Jurkat, Clone E6-1 (cell line): ENCODE measurements around the gene GLYATL3. TPM values are rescaled to one million over a fixed set of nuclear protein-coding genes. Genes with fewer than 3 reads are reported as not detected.
"Not testable (repeated sequence)": the region's sequence is repeated elsewhere in the genome, so short reads cannot be mapped to it uniquely, and the experiment has no call there.

Source experiments
- DNase-seq: peaks from one replicate; pipeline ENCODE4 v3.0.0-alpha.2; 2011; ENCODE audit warnings: low read depth, low spot score
- H3K4me3 ChIP-seq: 2 replicates; pipeline ENCODE4 v1.5.1; 2011; ENCODE audit warnings: mild to moderate bottlenecking, low read length, control low read depth, moderate library complexity
- polyA plus RNA-seq: library from polyadenylated mRNA; unstranded; fragments of >200 nt; gene quantifications from one replicate; pipeline ENCODE4 v1.2.1, GENCODE V29; 2012; ENCODE audit warnings: missing spikeins; ENCODE audit not compliant: insufficient read length, insufficient read depth

The GLYATL3 gene
- polyA plus RNA-seq = not detected

DNA sequence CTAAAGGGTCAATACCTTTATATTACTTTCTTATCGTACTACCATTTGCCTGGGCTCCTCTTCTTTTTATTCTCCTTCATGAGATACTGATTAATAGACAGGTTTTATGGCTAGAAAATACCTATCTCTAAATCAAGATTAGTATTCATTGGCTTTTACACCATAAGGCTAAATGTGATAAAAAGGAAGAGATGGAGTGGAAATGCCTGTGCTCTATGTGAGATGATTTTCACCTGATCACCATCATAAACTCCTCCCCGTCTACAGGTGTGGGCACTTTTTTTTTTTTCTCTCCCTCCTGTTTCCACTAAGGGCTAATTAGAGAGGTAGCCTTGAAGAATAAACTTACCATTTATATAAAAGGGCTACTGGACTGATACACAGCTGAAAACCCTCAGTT lies at the start of gene GLYATL3:
Gene GLYATL3, plus strand, starts transcription at position 301 of the 400 bp plus-strand sequence. CDS start 12,068 bp downstream, outside the sequence.
- H3K4me3 ChIP-seq = no peak within 1 kb of the TSS
- DNase-seq = no peak

DNA sequence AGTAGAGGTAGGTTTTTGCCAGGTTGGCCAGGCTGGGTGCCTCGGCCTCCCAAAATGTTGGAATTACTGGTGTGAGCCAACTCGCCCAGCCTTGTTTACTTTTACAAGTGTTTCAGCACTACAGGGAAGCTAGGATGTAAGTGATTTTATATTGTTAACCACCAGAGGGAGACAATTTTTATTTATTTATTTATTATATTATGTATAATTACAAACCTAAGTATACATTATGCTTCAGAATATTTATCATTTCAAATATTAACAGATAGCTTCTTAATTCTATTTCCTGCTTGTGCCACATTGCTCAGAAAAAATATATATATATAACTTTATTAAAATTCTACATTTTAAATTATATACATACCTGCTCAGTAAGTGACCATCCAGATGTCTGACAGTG lies 46.5 kb upstream of the GLYATL3 start:
- DNase-seq = no peak
- no peak overlapping the region for H3K4me3 ChIP-seq

DNA sequence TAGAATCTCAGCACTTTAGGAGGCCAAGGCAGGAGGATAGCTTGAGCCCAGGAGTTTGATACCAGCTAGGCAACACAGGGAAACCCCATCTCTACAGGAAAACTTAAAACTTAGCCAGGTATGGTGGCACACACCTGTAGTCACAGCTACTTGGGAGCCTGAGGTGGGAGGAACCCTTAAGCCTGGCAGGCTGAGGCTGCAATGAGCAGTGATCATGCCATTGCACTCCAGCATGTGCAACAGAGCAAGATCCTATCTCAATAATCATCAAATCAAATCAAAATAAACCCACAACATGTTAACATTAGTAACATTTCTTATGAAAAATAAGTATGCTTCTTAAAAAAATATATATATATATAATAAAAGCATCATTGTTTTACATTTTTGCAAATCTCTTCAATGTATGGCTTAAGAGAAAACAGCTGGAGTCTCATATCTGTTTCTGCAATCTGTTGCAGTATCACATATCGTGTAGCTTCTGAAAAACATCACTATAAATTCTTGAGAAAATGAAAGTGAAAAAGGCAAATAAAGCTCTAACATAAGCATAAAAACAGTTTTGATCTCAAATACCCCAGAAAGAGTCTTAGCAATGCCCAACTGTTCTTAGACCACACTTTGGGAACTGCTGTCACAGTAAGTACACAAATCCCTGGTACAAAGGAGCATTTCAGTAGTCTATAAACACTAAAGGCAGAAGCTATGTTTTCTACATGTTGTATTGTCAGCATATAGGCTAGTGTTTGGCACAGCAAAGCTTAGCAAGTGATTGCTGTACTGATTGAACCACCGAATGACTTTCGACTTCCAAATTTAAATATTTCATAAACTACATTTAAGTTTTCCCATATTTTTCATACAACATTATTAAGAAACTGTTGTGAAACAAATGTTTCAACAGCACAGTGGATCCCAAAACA lies 44.7 kb upstream of the GLYATL3 start:
- no peak overlapping the region for H3K4me3 ChIP-seq
- DNase-seq = no peak

DNA sequence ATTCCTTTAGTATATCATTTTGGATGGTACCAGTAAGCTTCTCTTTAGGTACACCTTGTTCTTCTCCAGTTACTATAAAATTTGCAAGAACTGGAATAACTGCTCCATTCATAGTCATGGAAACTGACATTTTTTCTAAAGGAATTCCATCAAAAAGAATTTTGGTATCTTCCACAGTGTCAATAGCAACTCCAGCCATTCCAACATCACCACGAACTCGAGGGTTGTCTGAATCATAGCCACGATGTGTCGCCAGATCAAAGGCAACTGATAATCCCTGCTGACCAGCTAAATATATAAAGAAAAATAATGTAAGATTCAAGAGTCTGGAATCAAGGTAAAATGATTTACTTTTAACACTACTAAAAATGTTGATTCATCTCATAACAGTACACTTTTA lies 42.0 kb upstream of the GLYATL3 start:
- no peak overlapping the region for H3K4me3 ChIP-seq
- DNase-seq = no peak

DNA sequence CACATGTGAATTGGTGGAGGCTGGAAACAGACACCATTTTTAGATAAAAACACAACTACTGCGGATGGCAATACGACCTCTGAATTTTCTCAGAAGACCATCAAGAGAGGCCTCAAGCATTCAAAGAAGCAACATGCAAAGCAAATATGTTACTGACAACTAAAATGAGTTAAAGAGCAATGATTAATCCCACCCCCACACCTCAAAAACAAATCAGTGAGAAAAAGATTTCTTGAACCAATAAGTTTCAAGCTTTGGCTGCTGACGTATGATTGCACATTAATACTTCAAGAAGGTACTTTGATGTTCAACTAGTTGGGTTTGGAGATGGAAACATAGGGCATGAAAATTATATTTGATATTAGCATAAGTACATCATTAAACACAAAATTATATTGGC lies 37.7 kb upstream of the GLYATL3 start:
- peak overlapping the region; percentile 82 for H3K4me3 ChIP-seq
- DNase-seq = no peak

DNA sequence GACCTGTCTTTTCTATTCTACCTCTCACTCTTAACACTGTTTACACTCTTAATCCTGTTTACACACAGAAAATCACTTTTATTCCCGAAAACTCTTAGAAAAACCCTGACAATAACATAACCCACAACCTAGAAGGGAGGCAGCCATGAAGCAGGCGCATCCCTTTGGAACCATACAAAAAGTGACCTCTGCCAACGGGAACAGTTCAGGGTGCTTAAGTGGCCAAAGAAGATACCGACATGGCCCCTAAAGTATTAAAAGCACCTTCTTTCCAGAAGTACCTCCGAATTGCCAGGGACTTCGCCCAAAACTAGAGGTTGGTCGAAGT lies 37.2 kb upstream of the GLYATL3 start:
- DNase-seq = no peak
- peak overlapping the region; percentile 82 for H3K4me3 ChIP-seq

DNA sequence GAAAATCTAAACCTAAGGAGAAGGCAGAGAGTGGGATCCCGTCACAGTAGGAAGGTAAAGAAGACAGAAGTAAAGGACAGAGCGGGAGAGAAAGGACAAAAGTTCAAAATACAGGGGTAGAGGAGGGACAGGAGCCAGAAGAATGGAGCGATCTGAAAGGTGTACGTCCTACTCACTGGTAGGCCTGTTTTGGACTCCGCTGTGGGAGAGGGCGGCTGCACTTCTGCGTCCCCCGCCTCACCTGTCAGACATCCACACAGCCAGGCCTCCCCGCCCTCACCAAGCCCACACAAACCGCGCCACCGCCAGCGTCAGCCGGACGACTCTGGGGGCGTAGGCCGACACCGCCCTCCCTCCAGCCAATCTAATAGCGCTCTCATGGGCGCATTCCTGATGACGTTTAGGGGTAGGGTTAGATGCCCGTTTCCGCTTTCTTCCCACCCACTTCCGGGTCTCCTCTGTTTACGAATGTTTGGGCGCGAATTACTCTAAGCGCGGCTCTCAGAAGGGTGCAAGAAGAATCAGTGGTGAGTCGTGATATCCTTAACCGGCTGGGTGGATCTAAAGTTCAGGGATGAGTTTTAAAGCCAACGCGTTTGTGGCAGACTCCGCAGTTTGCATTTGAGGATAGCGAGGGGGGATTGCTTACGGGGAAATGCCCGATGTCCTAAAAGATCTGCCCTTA lies 36.7 kb upstream of the GLYATL3 start, which contains the start of the genes CENPQ and MMUT:
Gene CENPQ, plus strand, starts transcription at position 444 of the 685 bp plus-strand sequence. CDS start 6,807 bp downstream, outside the sequence.
Gene MMUT, minus strand, starts transcription at position 327 of the 685 bp plus-strand sequence. CDS start 3,787 bp downstream, outside the sequence.
- DNase-seq = peak; percentile 93
- H3K4me3 ChIP-seq = peak within 1 kb of the TSS; percentile 82

DNA sequence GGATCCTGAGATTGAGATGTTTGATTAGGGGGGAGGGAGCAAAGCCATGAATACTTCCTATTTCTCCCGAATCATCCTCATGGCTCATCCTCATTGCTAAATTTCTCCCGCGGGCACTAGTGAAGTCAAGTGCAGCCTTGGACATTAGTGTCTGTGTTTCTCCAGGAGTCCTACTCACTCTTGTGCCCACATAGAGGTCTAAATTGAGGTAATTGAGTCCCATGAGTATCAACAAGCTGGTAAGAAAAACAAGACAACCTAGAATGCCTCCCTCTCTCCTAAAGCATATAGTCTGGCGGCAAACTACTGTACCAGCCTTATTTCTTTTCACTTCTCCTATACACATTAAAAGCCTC lies 36.1 kb upstream of the GLYATL3 start:
- no peak for DNase-seq
- H3K4me3 ChIP-seq = peak overlapping the region; percentile 82

DNA sequence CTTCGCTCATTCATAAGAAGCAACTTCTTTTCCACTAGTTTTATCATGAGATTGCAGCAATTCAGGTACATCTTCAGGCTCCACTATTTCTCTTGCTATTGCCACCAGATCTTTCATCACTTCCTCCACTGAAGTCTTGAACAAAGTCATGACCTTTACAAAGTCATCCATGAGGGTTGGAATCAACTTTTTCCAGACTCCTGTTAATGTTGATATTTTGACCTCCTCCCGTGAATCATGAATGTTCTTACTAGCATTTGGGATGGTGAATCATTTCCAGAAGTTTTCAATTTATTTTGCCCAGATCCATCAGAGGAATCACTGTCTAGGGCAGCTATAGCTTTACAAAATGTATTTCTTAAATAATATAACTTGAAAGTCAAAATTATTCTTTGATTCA lies 35.0 kb upstream of the GLYATL3 start:
- no peak overlapping the region for H3K4me3 ChIP-seq
- DNase-seq = no peak

DNA sequence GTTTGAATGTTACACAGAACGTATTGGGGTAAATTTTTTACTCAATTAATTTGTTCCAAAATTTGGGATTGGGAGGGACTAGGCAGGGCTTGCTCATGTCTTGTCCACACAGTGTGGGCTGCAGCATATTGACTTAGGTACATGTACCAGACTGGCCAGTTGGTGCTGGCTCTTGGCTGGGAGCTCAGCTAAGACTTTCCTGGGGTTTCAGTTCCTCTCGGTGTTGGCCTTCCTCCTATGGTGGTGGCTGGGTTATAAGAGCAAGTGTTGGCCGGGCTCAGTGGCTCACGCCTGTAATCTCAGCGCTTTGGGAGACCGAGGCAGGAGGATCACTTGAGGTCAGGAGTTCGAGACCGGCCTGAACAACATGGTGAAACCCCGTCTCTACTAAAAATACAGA lies 31.7 kb upstream of the GLYATL3 start:
- no peak for DNase-seq

DNA sequence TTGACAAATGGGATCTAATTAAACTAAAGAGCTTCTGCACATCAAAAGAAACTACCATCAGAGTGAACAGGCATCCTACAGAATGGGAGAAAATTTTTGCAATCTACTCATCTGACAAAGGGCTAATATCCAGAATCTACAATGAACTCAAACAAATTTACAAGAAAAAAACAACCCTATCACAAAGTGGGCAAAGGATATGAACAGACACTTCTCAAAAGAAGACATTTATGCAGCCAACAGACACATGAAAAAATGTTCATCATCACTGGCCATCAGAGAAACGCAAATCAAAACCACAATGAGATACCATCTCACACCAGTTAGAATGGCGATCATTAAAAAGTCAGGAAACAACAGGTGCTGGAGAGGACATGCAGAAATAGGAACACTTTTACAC lies 23.2 kb upstream of the GLYATL3 start:
- not testable (repeated sequence) for DNase-seq

More for the DNA sequence above, 31.7 kb upstream of the GLYATL3 start:
- no peak overlapping the region for H3K4me3 ChIP-seq

DNA sequence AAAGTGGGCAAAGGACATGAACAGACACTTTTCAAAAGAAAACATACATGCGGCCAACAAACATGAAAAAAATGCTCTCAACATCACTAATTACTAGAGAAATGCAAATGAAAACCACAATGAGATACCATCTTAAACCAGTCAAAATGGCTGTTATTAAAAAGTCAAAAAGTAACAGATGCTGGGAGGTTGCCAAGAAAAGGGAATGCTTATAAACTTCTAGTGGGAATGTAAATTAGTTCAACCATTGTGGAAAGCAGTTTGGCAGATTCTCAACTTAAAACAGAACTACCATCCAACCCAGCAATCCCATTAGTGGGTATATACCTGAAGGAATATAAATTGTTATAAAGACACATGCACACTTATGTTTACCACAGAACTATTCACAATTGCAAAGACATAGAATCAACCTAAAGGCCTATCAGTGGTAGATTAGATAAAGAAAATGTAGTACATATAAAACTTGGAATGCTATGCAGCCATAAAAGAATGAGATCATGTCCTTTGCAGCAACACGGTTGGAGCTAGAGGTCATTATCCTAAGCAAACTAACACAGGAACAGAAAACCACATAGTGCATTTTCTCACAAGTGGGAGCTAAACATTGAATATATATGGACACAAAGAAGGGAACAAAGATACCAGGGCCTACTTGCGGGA lies 20.3 kb upstream of the GLYATL3 start:
- no peak for DNase-seq
- no peak overlapping the region for H3K4me3 ChIP-seq

More for the DNA sequence above, 23.2 kb upstream of the GLYATL3 start:
- H3K4me3 ChIP-seq = not testable (repeated sequence)

DNA sequence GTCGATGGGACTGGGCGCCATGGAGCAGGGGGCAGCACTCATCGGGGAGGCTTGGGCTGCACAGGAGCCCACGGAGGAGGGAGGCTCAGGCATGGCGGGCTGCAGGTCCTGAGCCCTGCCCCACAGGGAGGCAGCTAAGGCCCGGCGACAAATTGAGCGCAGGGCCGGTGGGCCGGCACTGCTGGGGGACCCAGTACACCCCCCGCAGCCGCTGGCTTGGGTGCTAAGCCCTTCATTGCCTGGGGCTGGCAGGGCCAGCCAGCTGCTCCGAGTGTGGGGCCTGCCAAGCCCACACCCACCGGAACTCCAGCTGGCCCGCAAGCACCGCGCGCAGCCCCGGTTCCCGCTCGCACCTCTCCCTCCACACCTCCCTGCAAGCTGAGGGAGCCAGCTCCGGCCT lies 17.9 kb upstream of the GLYATL3 start:
- H3K4me3 ChIP-seq, DNase-seq: not testable (repeated sequence)

DNA sequence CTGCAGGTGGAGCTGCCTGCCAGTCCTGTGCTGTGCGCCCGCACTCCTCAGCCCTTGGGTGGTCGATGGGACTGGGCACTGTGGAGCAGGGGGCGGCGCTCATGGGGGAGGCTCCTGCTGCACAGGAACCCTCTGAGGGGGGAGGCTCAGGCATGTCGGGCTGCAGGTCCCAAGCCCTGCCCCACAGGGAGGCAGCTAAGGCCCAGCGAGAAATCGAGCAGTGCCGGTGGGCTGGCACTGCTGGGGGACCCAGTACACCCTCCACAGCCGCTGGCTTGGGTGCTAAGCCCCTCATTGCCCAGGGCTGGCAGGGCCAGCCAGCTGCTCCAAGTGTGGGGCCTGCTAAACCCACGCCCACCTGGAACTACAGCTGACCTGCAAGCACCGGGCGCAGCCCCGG lies 16.3 kb upstream of the GLYATL3 start:
- H3K4me3 ChIP-seq, DNase-seq: not testable (repeated sequence)

DNA sequence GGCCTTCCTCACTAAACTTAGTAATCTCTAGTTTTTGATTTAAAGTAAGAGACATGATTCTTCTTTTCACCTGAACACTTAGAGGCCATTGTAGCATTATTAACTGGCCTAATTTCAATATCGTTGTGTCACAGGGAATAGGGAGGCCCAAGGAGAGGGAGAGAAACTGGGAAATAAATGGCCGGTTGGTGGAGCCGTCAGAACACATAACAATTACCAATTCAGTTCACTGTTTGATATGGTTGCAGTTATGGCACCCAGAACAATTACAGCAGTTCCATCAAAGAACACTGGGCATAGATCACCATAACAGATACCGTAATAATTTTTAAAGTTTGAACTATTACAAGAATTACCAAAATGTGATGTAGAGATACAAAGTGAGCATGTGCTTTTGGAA lies 9.1 kb upstream of the GLYATL3 start:
- no peak overlapping the region for H3K4me3 ChIP-seq

DNA sequence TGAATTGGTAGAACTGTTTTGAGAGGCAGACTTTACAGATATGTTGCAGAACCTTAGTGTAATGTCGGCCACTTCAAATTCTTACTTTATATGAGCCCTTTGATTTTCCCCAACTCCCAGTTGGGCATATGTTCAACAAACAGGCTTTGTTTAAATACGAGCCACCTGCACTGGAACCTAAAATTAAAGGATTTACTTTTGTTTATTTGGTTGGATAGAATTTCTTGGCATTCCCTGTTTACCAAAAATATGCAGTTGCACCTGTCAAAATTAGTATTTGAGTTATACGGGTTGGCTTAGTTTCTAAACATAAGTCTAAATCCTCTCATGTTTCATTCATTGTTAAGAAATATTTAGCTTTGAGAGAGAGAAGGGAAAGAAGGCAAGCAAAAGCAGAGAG lies 2.4 kb upstream of the GLYATL3 start:
- no peak for DNase-seq
- no peak overlapping the region for H3K4me3 ChIP-seq

More for the DNA sequence above, 9.1 kb upstream of the GLYATL3 start:
- DNase-seq = no peak

DNA sequence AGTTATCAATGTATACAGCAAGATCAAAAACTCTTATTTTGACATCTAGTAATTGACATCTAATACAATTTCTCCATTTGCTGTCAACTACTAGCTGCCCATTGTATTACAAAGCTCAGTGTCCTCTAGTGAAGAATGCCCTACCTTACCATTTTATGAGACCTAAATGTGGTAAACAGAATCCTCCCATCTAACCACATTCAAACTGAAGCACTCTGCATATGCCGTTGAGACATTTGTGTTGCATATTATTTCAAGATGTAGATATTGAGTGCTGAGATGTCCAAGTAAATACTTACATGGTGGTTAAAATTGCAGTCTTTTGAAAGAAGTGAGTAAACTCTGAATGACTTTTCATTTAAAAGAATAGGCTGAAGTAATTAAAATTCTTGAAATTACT lies 597 bp upstream of the GLYATL3 start:
- DNase-seq = no peak
- H3K4me3 ChIP-seq = no peak overlapping the region

DNA sequence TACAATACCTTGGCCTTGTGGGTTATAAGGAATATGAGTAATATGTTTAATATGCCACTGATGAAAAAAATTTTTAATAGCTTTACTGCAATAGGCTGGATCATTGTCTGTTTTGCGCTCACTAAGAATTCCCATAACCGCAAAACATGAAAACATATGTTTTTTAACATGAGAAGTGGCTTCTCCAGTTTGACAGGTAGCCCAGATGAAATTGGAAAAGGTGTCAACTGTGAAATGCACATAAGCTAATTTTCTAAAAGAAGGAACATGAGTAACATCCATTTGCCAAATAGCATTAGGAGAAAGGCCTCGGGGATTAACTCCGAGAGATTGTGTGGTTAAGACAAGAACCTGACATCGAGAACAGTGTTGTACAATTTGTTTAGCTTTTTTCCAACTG lies 4.9 kb downstream of the GLYATL3 start:
- no peak for DNase-seq
- no peak overlapping the region for H3K4me3 ChIP-seq

DNA sequence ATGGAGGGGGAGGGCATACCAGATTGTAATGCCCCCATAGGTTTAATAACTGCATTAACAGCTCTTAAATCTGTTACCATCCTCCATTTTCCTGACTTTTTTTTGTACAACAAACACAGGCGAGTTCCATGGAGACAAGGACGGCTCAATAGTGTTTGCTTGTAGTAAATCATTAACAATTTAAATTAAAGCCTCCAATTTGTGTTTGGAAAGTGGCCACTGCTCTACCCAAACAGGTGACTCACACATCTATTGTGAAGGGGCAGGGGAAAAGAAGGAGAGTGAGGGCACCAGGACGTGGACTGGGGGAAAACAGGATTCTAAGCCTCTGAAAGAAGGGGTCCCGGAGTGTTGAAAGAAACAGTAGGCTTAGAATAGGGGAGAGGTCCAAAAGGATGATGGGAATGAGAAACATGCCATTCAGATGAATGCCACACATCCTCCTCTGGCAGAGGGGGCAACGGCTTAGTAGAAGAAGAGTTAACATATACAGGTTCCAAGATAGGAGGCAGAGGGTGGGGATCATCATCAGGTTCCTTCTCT lies 6.9 kb downstream of the GLYATL3 start:
- DNase-seq = no peak
- no peak overlapping the region for H3K4me3 ChIP-seq
